H1 (cell line): ENCODE data around the gene PROSER2. TPM values are rescaled to one million over a fixed set of nuclear protein-coding genes. Genes with fewer than 3 reads are reported as not detected.

Experiments
- CTCF ChIA-PET: fragments of 300-600 bp; sonication (Branson Sonifier 250); formaldehyde crosslinking; loops from one replicate; lab custom pipeline; 2021; ENCODE audit not compliant: partially characterized antibody; lab: Charles Lee
- POLR2A ChIA-PET: fragments of 300-600 bp; sonication (Branson Sonifier 250); formaldehyde crosslinking; loops from one replicate; lab custom pipeline; 2021; ENCODE audit warnings: inconsistent platforms; ENCODE audit not compliant: partially characterized antibody; lab: Charles Lee
- DNase-seq, 2 experiments: peaks; one replicate each; pipeline versions ENCODE4 v3.0.0 to v3.0.0-alpha.2; 2010 to 2022; ENCODE audit warnings: low spot score in 2 of 2, low read depth in 1 of 2, mixed read lengths in 1 of 2
- FAIRE-seq: peaks from 2 replicates; lab custom pipeline; 2011; peaks lifted over from hg19 to GRCh38; lab: Jason Lieb, UNC
- H2AFZ ChIP-seq: 2 replicates; pipeline ENCODE4 v1.8.1; 2012; ENCODE audit warnings: low read length, inconsistent platforms
- H2AK5ac ChIP-seq: 2 replicates; pipeline ENCODE4 v1.6.1; 2013; ENCODE audit warnings: low read depth, low read length
- H2BK120ac ChIP-seq: replicated peaks from 2 replicates; pipeline ENCODE3; 2013; ENCODE audit warnings: low read depth, low read length, inconsistent platforms
- H2BK12ac ChIP-seq: 2 replicates; pipeline ENCODE4 v1.6.1; 2013; ENCODE audit warnings: low read depth, low read length
- H2BK15ac ChIP-seq: 2 replicates; pipeline ENCODE4 v1.6.1; 2013; ENCODE audit warnings: low read length
- H2BK20ac ChIP-seq: 2 replicates; pipeline ENCODE4 v1.6.1; 2013; ENCODE audit warnings: low read length
- H2BK5ac ChIP-seq: 2 replicates; pipeline ENCODE4 v1.6.1; 2013; ENCODE audit warnings: low read depth, low read length
- H3K14ac ChIP-seq: 2 replicates; pipeline ENCODE4 v1.6.1; 2013; ENCODE audit warnings: inconsistent platforms; ENCODE audit not compliant: insufficient read length
- H3K18ac ChIP-seq: 2 replicates; pipeline ENCODE4 v1.6.1; 2013; ENCODE audit warnings: low read length; ENCODE audit errors: extremely low read depth
- H3K23ac ChIP-seq: 2 replicates; pipeline ENCODE4 v1.6.1; 2013; ENCODE audit warnings: inconsistent platforms; ENCODE audit not compliant: insufficient read length
- H3K23me2 ChIP-seq: 2 replicates; pipeline ENCODE4 v1.6.1; 2013; ENCODE audit warnings: low read depth, low read length
- H3K27ac ChIP-seq: 2 replicates; pipeline ENCODE4 v1.6.1; 2011; ENCODE audit warnings: low read depth, low read length, inconsistent platforms
- H3K27me3 ChIP-seq, 4 experiments: replicated peaks in 1 of 4; 1 replicate in 1 of 4; 2 replicates in 3 of 4; pipeline versions ENCODE4 v1.6.1 to v1.8.1; 2011 to 2013; ENCODE audit warnings: low read length in 3 of 4, mild to moderate bottlenecking in 3 of 4, inconsistent platforms in 2 of 4, mixed read lengths in 2 of 4, moderate library complexity in 1 of 4; ENCODE audit not compliant: control insufficient read depth in 3 of 4, insufficient read depth in 3 of 4; ENCODE audit errors: extremely low read depth in 1 of 4
- H3K36me3 ChIP-seq, 4 experiments: 2 replicates each; pipeline versions ENCODE4 v1.6.1 to v1.8.1; 2011 to 2013; ENCODE audit warnings: mild to moderate bottlenecking in 4 of 4, low read length in 3 of 4, moderate library complexity in 2 of 4, control low read depth in 1 of 4, inconsistent platforms in 1 of 4; ENCODE audit not compliant: insufficient read depth in 4 of 4, control insufficient read depth in 2 of 4
- H3K4ac ChIP-seq: replicated peaks from 2 replicates; pipeline ENCODE3; 2013; ENCODE audit warnings: low read length, low read depth, mixed read lengths, inconsistent platforms; ENCODE audit not compliant: insufficient read length
- H3K4me1 ChIP-seq, 4 experiments: replicated peaks in 1 of 4; 1 replicate in 1 of 4; 2 replicates in 3 of 4; pipeline versions ENCODE4 v1.6.1 to v1.8.1; 2011 to 2013; ENCODE audit warnings: low read length in 3 of 4, inconsistent platforms in 2 of 4, mixed read lengths in 1 of 4; ENCODE audit not compliant: insufficient read depth in 4 of 4, control insufficient read depth in 3 of 4
- H3K4me2 ChIP-seq, 2 experiments: 2 replicates each; pipeline versions ENCODE4 v1.6.1 to v1.8.1; 2011 to 2013; ENCODE audit warnings: low read depth in 2 of 2, low read length in 2 of 2, control low read depth in 1 of 2, inconsistent platforms in 1 of 2, mild to moderate bottlenecking in 1 of 2; ENCODE audit not compliant: insufficient read depth in 1 of 2
- H3K4me3 ChIP-seq, 4 experiments: fragments of 200-600, 300-600 bp in 1 of 4; sonication (generic), shearing (Covaris generic), sonication (Bioruptor Twin) in 1 of 4; 2 replicates each; pipeline versions ENCODE4 v1.5.1 to v1.8.1; 2011 to 2016; ENCODE audit warnings: low read length in 4 of 4, low read depth in 3 of 4, control low read depth in 2 of 4, inconsistent platforms in 2 of 4, mild to moderate bottlenecking in 2 of 4, mixed read lengths in 1 of 4, moderate library complexity in 1 of 4; ENCODE audit not compliant: insufficient read depth in 2 of 4; ENCODE audit errors: extremely low read depth in 1 of 4
- H3K56ac ChIP-seq: replicated peaks from 2 replicates; pipeline ENCODE3; 2013; ENCODE audit warnings: low read depth, mild to moderate bottlenecking, mixed read lengths, low read length, inconsistent platforms; ENCODE audit not compliant: insufficient read length
- H3K79me1 ChIP-seq: 2 replicates; pipeline ENCODE4 v1.6.1; 2013; ENCODE audit warnings: low read depth, low read length, control low read depth
- H3K79me2 ChIP-seq, 2 experiments: 2 replicates each; pipeline versions ENCODE4 v1.6.1 to v1.8.1; 2012 to 2013; ENCODE audit warnings: low read length in 2 of 2, mild to moderate bottlenecking in 2 of 2, inconsistent platforms in 1 of 2; ENCODE audit not compliant: insufficient read depth in 2 of 2, control insufficient read depth in 1 of 2
- H3K9ac ChIP-seq, 4 experiments: replicated peaks in 1 of 4; 1 replicate in 1 of 4; 2 replicates in 3 of 4; pipeline versions ENCODE4 v1.6.1 to v1.8.1; 2011 to 2013; ENCODE audit warnings: low read depth in 3 of 4, low read length in 3 of 4, control low read depth in 2 of 4, mild to moderate bottlenecking in 2 of 4, moderate library complexity in 2 of 4, inconsistent platforms in 1 of 4; ENCODE audit errors: extremely low read depth in 1 of 4
- H3K9me3 ChIP-seq, 2 experiments: 2 replicates each; pipeline versions ENCODE4 v1.6.1 to v1.8.1; 2012 to 2013; ENCODE audit warnings: mild to moderate bottlenecking in 2 of 2, moderate library complexity in 2 of 2, control low read depth in 1 of 2, inconsistent platforms in 1 of 2, low read depth in 1 of 2, low read length in 1 of 2, mixed read lengths in 1 of 2; ENCODE audit not compliant: insufficient read depth in 2 of 2
- H4K20me1 ChIP-seq, 2 experiments: replicated peaks in 1 of 2; 2 replicates each; pipeline versions ENCODE3 to v1.8.1; 2011 to 2013; ENCODE audit warnings: inconsistent platforms in 2 of 2, low read length in 2 of 2, mild to moderate bottlenecking in 1 of 2; ENCODE audit not compliant: insufficient read depth in 2 of 2, control insufficient read depth in 1 of 2
- H4K5ac ChIP-seq: 2 replicates; pipeline ENCODE4 v1.6.1; 2013; ENCODE audit warnings: low read length, low read depth, mixed read lengths, inconsistent platforms; ENCODE audit not compliant: insufficient read length
- H4K8ac ChIP-seq: 2 replicates; pipeline ENCODE4 v1.8.0; 2013; ENCODE audit warnings: mild to moderate bottlenecking, moderate library complexity, low read length, inconsistent platforms; ENCODE audit not compliant: insufficient read depth; ENCODE audit errors: extremely low read depth
- H4K91ac ChIP-seq: replicated peaks from 2 replicates; pipeline ENCODE3; 2013; ENCODE audit warnings: low read length, mixed read lengths, inconsistent platforms; ENCODE audit not compliant: insufficient read length
- BCL11A ChIP-seq, 2 experiments: IDR thresholded peaks; one replicate each; pipeline ENCODE4 v1.6.1; 2011; ENCODE audit warnings: low read depth in 2 of 2, low read length in 2 of 2, mild to moderate bottlenecking in 2 of 2
- CTBP2 ChIP-seq: IDR thresholded peaks from 2 replicates; pipeline ENCODE4 v1.7.0; 2011; ENCODE audit warnings: borderline replicate concordance, mild to moderate bottlenecking, moderate library complexity, mixed read lengths, low read length; ENCODE audit not compliant: insufficient read depth, insufficient read length
- FOSL1 ChIP-seq: IDR thresholded peaks from 2 replicates; pipeline ENCODE4 v1.6.1; 2011; ENCODE audit warnings: mild to moderate bottlenecking, low read depth, low read length, moderate library complexity; ENCODE audit not compliant: insufficient read depth
- JUN ChIP-seq: IDR thresholded peaks from 2 replicates; pipeline ENCODE4 v1.6.1; 2011; ENCODE audit warnings: low read depth, mild to moderate bottlenecking, improper control_type of control experiment, low read length
- MAFK ChIP-seq: IDR thresholded peaks from 2 replicates; pipeline ENCODE4 v1.6.1; 2012; ENCODE audit warnings: low read depth, mild to moderate bottlenecking, improper control_type of control experiment, low read length
- PHF8 ChIP-seq: fragments of 200-600 bp; sonication (generic); conservative IDR thresholded peaks from 2 replicates; pipeline ENCODE4 v1.7.1; 2012; ENCODE audit warnings: low read depth, mild to moderate bottlenecking, inconsistent platforms, low read length, moderate library complexity
- SIN3A ChIP-seq, 2 experiments: IDR thresholded peaks in 1 of 2; conservative IDR thresholded peaks in 1 of 2; 2 replicates each; pipeline ENCODE4 v1.6.1; 2011 to 2012; ENCODE audit warnings: low read length in 2 of 2, improper control_type of control experiment in 1 of 2, low read depth in 1 of 2, mild to moderate bottlenecking in 1 of 2
- SIX5 ChIP-seq: IDR thresholded peaks from 2 replicates; pipeline ENCODE4 v1.6.1; 2011; ENCODE audit warnings: mild to moderate bottlenecking, low read depth, low read length
- SRF ChIP-seq: IDR thresholded peaks from 2 replicates; pipeline ENCODE4 v1.6.1; 2011; ENCODE audit warnings: mild to moderate bottlenecking, low read depth, low read length, moderate library complexity
- TAF7 ChIP-seq: optimal IDR thresholded peaks from 2 replicates; pipeline ENCODE3; 2011; ENCODE audit warnings: low read depth, mild to moderate bottlenecking, inconsistent platforms, low read length, moderate library complexity, borderline replicate concordance
- YY1 ChIP-seq: IDR thresholded peaks from 2 replicates; pipeline ENCODE4 v1.6.1; 2011; ENCODE audit warnings: low read depth, mild to moderate bottlenecking, low read length
- WGBS, 2 experiments: shearing (Covaris generic) in 1 of 2; methylation state at CpG; one replicate each; pipeline versions ENCODE4 v1.1.6 to v1.1.7; 2013 to 2015; ENCODE audit warnings: low lambda C conversion rate in 2 of 2, mixed read lengths in 2 of 2, inconsistent platforms in 1 of 2, low coverage in 1 of 2, missing lambda C conversion rate in 1 of 2; ENCODE audit not compliant: insufficient replicate concordance in 2 of 2, insufficient coverage in 1 of 2, insufficient read length in 1 of 2; ENCODE audit errors: extremely low coverage in 1 of 2, missing lambda C conversion rate in 1 of 2; 5-methylcytosine and 5-hydroxymethylcytosine counted together
- polyA plus RNA-seq, 7 experiments: library from polyadenylated mRNA; depleted of rRNA in 3 of 7; stranded (reverse) in 5 of 7; unstranded in 2 of 7; fragments of >200 nt in 5 of 7; fragments of 200-250 nt in 2 of 7; gene quantifications; 1 replicate in 5 of 7; 2 replicates in 1 of 7; 4 replicates in 1 of 7; pipeline versions ENCODE4 v1.2.1 to v1.2.3, GENCODE V29; 2011 to 2013; ENCODE audit warnings: missing spikeins in 2 of 7, mixed read lengths in 2 of 7
- total RNA-seq: library from RNA; stranded (reverse); fragmentation: NEBNext Ultra II Directional; extraction: Animal tissue kit (Norgen Biotek cat#: 25700); gene quantifications from 2 replicates; pipeline ENCODE4 v1.2.1, GENCODE V29; 2021
- TF ChIP-seq, protein P1 (sequence below): IDR thresholded peaks from 2 replicates; pipeline ENCODE4 v1.6.1; 2011; ENCODE audit warnings: low read depth, mild to moderate bottlenecking, low read length; ENCODE audit not compliant: insufficient read depth

PROSER2 gene
- total and polyA plus RNA-seq, 2 of the 8 experiments (the other 6 are each of a cell fraction or from before 2014, with no cell fraction given), result 3.9 to 13.7 TPM

DNA sequence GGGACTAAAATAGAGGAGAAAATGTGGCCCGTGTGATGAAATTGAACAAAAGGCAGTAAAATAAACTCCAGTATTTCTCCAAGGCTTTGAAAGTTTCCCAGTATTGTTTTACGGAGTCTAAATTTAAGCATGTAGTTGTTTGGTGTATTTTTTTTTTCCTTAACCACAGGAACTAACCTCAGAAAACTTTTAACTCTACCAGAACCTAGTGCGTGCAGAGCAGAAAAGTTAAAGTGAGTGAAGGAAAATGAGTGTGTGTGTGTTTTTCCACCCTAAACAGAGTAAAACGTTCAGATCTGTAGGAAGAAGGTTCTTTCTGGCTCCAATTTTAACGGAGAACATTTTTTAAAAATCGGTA lies 812 bp downstream of the PROSER2 start:
- Histone ChIP-seq H3K79me2 (peaks cover 0 to 23% of the 10 kb centered on the region in 2 experiments; a peak in 3 of 4 replicates), H2BK15ac (no peak overlapping the region), H3K79me1 (0 out of 2 replicates have a peak, but pooled peaks cover 2% of the 10 kb centered on the region), H3K4me1 (peaks cover 0 to 4% (median 3%) of the 10 kb centered on the region in 4 experiments; a peak in 3 of 7 replicates), H3K36me3 (no peaks in the 10 kb centered on the region), H4K8ac (peak overlapping the region; percentile 85; the same call in 1 of the 2 replicates), H4K5ac (no peak overlapping the region), H3K18ac (no peak overlapping the region), H2BK20ac (no peak overlapping the region), H3K4me2 (peak overlapping the region; percentile 53 to 74), H2BK12ac (no peak overlapping the region), H2AK5ac (no peak overlapping the region), H3K23ac (no peak overlapping the region), H4K91ac (no peak overlapping the region), H3K14ac (no peak overlapping the region), H3K56ac (no peak overlapping the region), H2BK5ac (no peak overlapping the region), H3K23me2 (no peaks in the 10 kb centered on the region; the same call in 1 of the 2 replicates), H4K20me1 (no peaks in the 10 kb centered on the region), H3K27ac (no peak overlapping the region), H3K9ac (no peak overlapping the region), H2AFZ (0 out of 2 replicates have a peak overlapping the region, but pooled peaks have one; percentile 18), H3K27me3 (peaks cover 0 to 3% (median 0%) of the 10 kb centered on the region in 4 experiments; a peak in 2 of 7 replicates), H3K9me3 (no peaks in the 10 kb centered on the region), H3K4me3 (peak overlapping the region; percentile 70 to 96 (median 71)), H3K4ac (no peak overlapping the region), H2BK120ac (no peak overlapping the region)
- ChIA-PET POLR2A (interaction anchor here (1.6 kb wide), 1 partner anchor 9 kb away, joined by 3 read pairs; no protein-coding TSS in a partner anchor), CTCF (interaction anchor here (1.6 to 2.9 kb wide), 3 partner anchors 41 to 162 kb away, joined by 4 to 10 read pairs (median 5); no protein-coding TSS in a partner anchor)
- WGBS, 2 experiments, result 33% methylated on average over 6 of the region's 6 CpGs; no CpG with 5 or more reads in 1 of the 2 experiments
- FAIRE-seq, result no peak
- no peak for DNase-seq
- TF ChIP-seq SRF, result no peak
- TF ChIP-seq JUN, result no peak
- no peak for TF ChIP-seq TAF7
- no peak for TF ChIP-seq SIN3A (conservative IDR thresholded peaks at IDR 0.05 in 1 of 2, IDR thresholded peaks at IDR 0.05 in 1 of 2; ENCODE audit: low read depth in 1 of 2, low read length in 2 of 2)
- TF ChIP-seq, protein P1, sequence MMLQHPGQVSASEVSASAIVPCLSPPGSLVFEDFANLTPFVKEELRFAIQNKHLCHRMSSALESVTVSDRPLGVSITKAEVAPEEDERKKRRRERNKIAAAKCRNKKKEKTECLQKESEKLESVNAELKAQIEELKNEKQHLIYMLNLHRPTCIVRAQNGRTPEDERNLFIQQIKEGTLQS, result no peak
- no peak for TF ChIP-seq YY1
- no peak for TF ChIP-seq FOSL1
- TF ChIP-seq PHF8, result no peak
- no peak for TF ChIP-seq SIX5
- TF ChIP-seq MAFK, result no peak
- TF ChIP-seq CTBP2, result no peak
- no peak for TF ChIP-seq BCL11A (IDR thresholded peaks at IDR 0.05; ENCODE audit: low read depth in 2 of 2, low read length in 2 of 2)
